Right lobe of liver (tissue), 6 donors: Measurements from ENCODE around the gene PLA2G4D. TPM values are rescaled to one million over a fixed set of nuclear protein-coding genes. Genes with fewer than 3 reads are reported as not detected.
A peak's percentile ranks its signal among the peaks of the same experiment; 100 is the strongest.

Experiments
- ATAC-seq, 4 donors: fragments of 200-7000 bp; cut with Tn5 transposase; one replicate each; pipeline ENCODE4 v1.9.1; 2020; ENCODE audit warnings: mild to moderate bottlenecking in 4 of 4, moderate library complexity in 4 of 4
- DNase-seq, 3 donors: peaks; one replicate each; pipeline ENCODE4 v3.0.0-alpha.2; 2020
- H3K27ac ChIP-seq, 3 donors: fragments of 200-600 bp; one replicate each; pipeline ENCODE4 v1.8.0; 2022
- H3K27me3 ChIP-seq, 2 donors: fragments of 200-600 bp; one replicate each; pipeline ENCODE4 v1.8.0; 2022
- H3K36me3 ChIP-seq, 4 donors: fragments of 200-600 bp; sonication (generic) in 1 of 4; one replicate each; pipeline versions ENCODE4 v1.5.1 to v1.8.0; 2017 to 2022; ENCODE audit warnings: control low read depth in 1 of 4
- H3K4me1 ChIP-seq, 4 donors: fragments of 200-600 bp; sonication (generic) in 1 of 4; one replicate each; pipeline versions ENCODE4 v1.5.1 to v1.8.0; 2017 to 2022; ENCODE audit warnings: control low read depth in 1 of 4
- H3K4me3 ChIP-seq, 3 donors: fragments of 200-600 bp; one replicate each; pipeline ENCODE4 v1.8.0; 2022
- H3K9me3 ChIP-seq, 4 donors: fragments of 200-600 bp; sonication (generic) in 1 of 4; one replicate each; pipeline versions ENCODE4 v1.5.1 to v1.8.0; 2017 to 2022; ENCODE audit warnings: control low read depth in 1 of 4
- CTCF ChIP-seq, 4 donors: fragments of 200-600 bp in 3 of 4; fragments of 450-650 bp in 1 of 4; IDR thresholded peaks; one replicate each; pipeline versions ENCODE4 v1.5.1 to v1.8.0; 2016 to 2022; ENCODE audit warnings: antibody characterized with exemption in 4 of 4, mild to moderate bottlenecking in 2 of 4
- POLR2A ChIP-seq: fragments of 450-650 bp; IDR thresholded peaks from one replicate; pipeline ENCODE4 v1.6.1; 2017; ENCODE audit warnings: antibody characterized with exemption, mild to moderate bottlenecking
- WGBS: methylation state at CpG from one replicate; pipeline ENCODE4 v1.1.6; 2018; ENCODE audit warnings: low coverage, low lambda C conversion rate; ENCODE audit not compliant: insufficient coverage; ENCODE audit errors: missing lambda C conversion rate; 5-methylcytosine and 5-hydroxymethylcytosine counted together
- intact Hi-C, 2 donors: fragments of 100-400 bp; cut with DNase I; formaldehyde crosslinking; loops; one replicate each; pipeline versions ENCODE4 v1.11.2 to v1.14.1; 2022
- total RNA-seq, 6 experiments: library from RNA; depleted of rRNA in 2 of 6; stranded (reverse); fragments of >200 nt in 2 of 6; fragmentation: NEBNext Ultra II Directional in 3 of 6; extraction: Animal tissue kit (Norgen Biotek cat#: 25700) in 3 of 6; gene quantifications; one replicate each; pipeline versions ENCODE4 v1.1.0 to v1.2.4, GENCODE V29; 2016 to 2023
- donor health status: DM: no; HTN: yes; CAD: no.
- donor health status: DM: no; HTN: no; CAD: no.
- donor health status: DM: no; HTN: no; CAD: no.
- donor health status: DM: no; HTN: yes; CAD: no.
- donor health status: DM: no; HTN: yes; CAD: no.

PLA2G4D gene
- total RNA-seq, 6 experiments from 2014 or later, result not detected

- Histone ChIP-seq H3K27me3 (no peaks in the 10 kb centered on the region), H3K9me3 (no peaks in the 10 kb centered on the region), H3K4me1 (no peaks in the 10 kb centered on the region), H3K4me3 (no peak overlapping the region), H3K27ac (no peak overlapping the region), H3K36me3 (no peaks in the 10 kb centered on the region)
- ATAC-seq (peak in 1 of 4 donors; percentile 59), DNase-seq (peak in 1 of 3 donors; percentile 20)
- intact Hi-C loops, result no loop called here
- WGBS, result 63% methylated on average over 2 of the region's 6 CpGs
- TF ChIP-seq CTCF (IDR thresholded peaks at IDR 0.05) (no peak), POLR2A (no peak)
Measured at GRCh38 chr15:42102646-42103235, 8.4 kb upstream of the PLA2G4D start.

- Histone ChIP-seq H3K36me3 (no peaks in the 10 kb centered on the region), H3K4me1 (no peaks in the 10 kb centered on the region), H3K27ac (no peak overlapping the region), H3K4me3 (no peak overlapping the region), H3K27me3 (no peaks in the 10 kb centered on the region), H3K9me3 (no peaks in the 10 kb centered on the region)
- intact Hi-C loops, result no loop called here
- TF ChIP-seq CTCF (IDR thresholded peaks at IDR 0.05), result no peak
- TF ChIP-seq POLR2A, result no peak
- ATAC-seq (no peak), DNase-seq (no peak)
- WGBS, result 68% methylated on average over 1 of the region's 1 CpG
Measured at GRCh38 chr15:42101861-42102260, 7.5 kb upstream of the PLA2G4D start.

- no peak overlapping the region for H3K4me3 ChIP-seq
- no peak for DNase-seq
- H3K4me1 ChIP-seq, result no peaks in the 10 kb centered on the region
- intact Hi-C loops, result no loop called here
- no peaks in the 10 kb centered on the region for H3K36me3 ChIP-seq
- 60% methylated on average over 3 of the region's 8 CpGs for WGBS
- no peaks in the 10 kb centered on the region for H3K27me3 ChIP-seq
- ATAC-seq, result peak; percentile 26 to 59 (median 32)
- TF ChIP-seq POLR2A (no peak), CTCF (IDR thresholded peaks at IDR 0.05) (no peak)
- H3K27ac ChIP-seq, result no peak overlapping the region
- no peaks in the 10 kb centered on the region for H3K9me3 ChIP-seq
Measured at GRCh38 chr15:42100021-42100800, 5.8 kb upstream of the PLA2G4D start.

GRCh38 chr15:42097018-42097417 lies 2.7 kb upstream of the PLA2G4D start:
- ATAC-seq, result no peak
- intact Hi-C loops, result no loop called here
- H3K27ac ChIP-seq, result no peak overlapping the region

More at GRCh38 chr15:42097018-42097417, 2.7 kb upstream of the PLA2G4D start:
- Histone ChIP-seq H3K36me3 (no peaks in the 10 kb centered on the region), H3K27me3 (no peaks in the 10 kb centered on the region), H3K4me3 (no peak overlapping the region), H3K9me3 (no peaks in the 10 kb centered on the region), H3K4me1 (no peaks in the 10 kb centered on the region)
- DNase-seq, result no peak
- 65% methylated on average over 2 of the region's 5 CpGs for WGBS
- TF ChIP-seq POLR2A (no peak), CTCF (IDR thresholded peaks at IDR 0.05) (no peak)
